Peyer's patch (tissue), 4 donors: ENCODE measurements around the gene KIF21B.

Experiments
- CTCF ChIP-seq, 6 experiments: fragments of 450-650 bp in 4 of 6; fragments of 200-600 bp in 2 of 6; sonication (generic) in 1 of 6; IDR thresholded peaks; one replicate each; pipeline ENCODE4 v1.5.1; 2017 to 2019; ENCODE audit warnings: antibody characterized with exemption in 6 of 6, mild to moderate bottlenecking in 3 of 6, moderate library complexity in 1 of 6
- POLR2A ChIP-seq, 2 donors: fragments of 450-650 bp; IDR thresholded peaks; one replicate each; pipeline ENCODE4 v1.5.1; 2017; ENCODE audit warnings: antibody characterized with exemption in 2 of 2, mild to moderate bottlenecking in 2 of 2, moderate library complexity in 2 of 2

GRCh38 chr1:200975458-200975857 lies 48.1 kb downstream of the KIF21B start:
- no peak for TF ChIP-seq CTCF (IDR thresholded peaks at IDR 0.05)
- no peak for TF ChIP-seq POLR2A (IDR thresholded peaks at IDR 0.05)
